Stimulated activated CD8-positive, alpha-beta memory T cell treated with anti-CD3 and anti-CD28 coated beads, Interleukin-4, amount 100 ng/mL, for 1 hour (primary cell): Measurements from ENCODE around the gene CPT1B.
"Not testable (repeated sequence)": the region's sequence is repeated elsewhere in the genome, so short reads cannot be mapped to it uniquely, and the experiment has no call there.

Source experiments
- DNase-seq, 2 donors: peaks; one replicate each; pipeline ENCODE4 v3.0.0-alpha.2; 2020; ENCODE audit warnings: low read depth in 2 of 2, low spot score in 1 of 2

The CPT1B gene

DNA sequence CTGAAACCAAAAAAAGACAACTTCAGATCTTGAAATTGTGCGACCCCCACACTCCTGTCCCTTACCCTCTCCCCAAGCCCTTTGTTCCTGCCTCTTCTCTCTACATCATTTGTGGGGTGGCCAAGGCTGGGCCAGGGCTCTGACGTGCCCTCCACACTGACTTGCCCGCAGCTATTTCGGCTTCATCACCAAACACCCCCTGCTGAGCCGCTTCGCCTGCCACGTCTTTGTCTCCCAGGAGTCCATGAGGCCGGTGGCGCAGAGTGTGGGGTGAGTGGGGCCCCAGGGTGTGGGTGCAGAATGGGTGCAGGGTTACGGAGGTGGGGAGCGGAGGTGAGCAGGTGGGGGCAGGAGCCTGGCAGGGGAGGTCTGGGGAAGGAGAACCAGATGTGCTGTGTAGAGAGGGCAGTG, 31.8 kb upstream of the CPT1B start:
- DNase-seq: no peak

GRCh38 chr22:50609599-50609998, 31.4 kb upstream of the CPT1B start:
- no peak for DNase-seq

DNA sequence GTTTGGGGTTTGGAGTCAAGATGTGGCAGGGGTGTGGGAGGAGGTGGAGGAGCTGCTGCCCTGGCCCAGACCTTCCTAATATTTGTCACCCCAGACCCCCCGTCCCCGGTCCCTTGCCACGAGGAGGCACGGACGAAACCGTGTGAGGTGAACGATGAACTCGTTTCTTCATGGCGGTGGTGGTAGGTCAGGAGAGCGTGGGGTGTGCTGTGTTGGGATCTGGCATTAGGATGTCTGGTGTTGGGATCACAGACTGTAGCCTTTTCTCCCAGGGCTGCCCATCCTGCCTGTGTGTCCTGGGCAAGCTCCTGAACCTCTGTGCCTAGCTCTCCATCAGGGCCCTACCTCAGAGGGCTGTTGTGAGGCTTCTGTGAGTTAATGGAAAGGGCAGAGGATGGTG, 30.8 kb upstream of the CPT1B start:
- DNase-seq: no peak

GRCh38 chr22:50608058-50608840, 30.0 kb upstream of the CPT1B start:
- not testable (repeated sequence) for DNase-seq

DNA sequence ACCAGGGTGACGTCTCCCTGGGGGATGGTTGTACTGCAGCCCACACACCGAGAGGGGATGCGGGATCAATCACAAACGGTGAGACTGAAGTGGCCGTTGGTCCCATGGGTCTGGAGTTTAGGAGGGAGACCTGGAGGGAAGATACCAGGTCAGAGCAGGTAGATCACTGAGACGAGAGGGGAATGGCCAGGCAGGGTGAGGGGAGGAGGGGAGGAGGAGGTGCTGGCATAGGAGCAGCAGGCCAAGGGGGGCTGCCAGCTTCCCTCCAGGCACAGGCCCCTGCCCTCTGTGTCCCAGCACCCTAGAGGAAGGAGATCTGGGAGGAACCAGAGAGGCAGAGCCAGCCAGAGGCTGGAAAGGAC, 29.4 kb upstream of the CPT1B start:
- no peak for DNase-seq

DNA sequence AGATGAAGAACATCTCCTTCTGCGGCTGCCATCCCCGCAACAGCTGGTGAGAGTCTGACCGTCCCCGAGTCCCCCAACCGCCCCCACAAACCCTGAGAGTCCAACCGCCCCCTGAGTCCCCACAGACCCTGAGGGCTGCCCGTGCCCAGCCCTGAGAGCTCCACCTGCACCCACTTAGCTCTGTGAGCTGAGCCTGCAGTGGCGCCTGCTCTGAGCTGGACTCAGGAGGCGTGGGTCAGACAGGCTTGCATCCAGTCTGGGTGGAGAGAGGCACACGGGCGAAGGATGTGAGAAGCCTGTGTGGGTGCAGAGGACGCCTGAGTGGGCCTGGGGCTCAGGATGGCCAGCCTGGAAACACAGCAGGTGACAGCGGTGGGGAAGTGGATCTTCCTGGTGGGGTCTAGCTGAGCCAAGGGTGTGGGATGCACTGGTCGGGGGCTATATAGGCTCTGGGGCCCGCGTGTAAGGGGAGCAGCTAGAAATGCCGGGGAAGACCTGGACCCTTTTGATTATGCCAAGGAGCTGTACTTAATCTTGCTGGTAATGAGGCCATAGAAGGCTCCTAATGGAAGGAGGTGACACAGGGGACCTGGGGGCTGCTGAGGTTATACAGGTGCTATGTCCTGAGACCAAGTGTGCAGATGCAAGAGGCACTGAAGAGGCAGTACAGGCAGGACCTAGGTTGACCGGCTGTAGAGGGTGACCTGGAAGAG, 28.9 kb upstream of the CPT1B start:
- no peak for DNase-seq

GRCh38 chr22:50606165-50606945, 28.1 kb upstream of the CPT1B start:
- no peak for DNase-seq

DNA sequence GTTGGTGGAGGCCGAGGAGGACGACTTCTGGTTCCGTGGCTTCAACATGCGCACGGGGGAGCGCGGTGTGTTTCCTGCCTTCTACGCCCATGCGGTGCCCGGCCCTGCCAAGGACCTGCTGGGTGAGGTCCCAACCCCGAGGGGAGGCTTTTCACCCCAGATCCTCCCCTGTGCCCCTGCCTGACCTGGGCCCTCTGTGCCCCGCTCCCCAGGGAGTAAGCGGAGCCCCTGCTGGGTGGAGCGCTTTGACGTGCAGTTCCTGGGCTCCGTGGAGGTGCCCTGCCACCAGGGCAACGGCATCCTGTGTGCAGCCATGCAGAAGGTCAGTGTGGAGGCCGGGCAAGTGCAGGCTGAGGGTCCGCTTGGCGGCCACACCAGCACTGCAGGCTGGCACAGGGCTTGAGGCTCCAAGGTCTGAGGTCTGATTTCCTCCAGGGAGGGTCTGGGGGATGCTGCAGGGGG, 27.4 kb upstream of the CPT1B start:
- no peak for DNase-seq

DNA sequence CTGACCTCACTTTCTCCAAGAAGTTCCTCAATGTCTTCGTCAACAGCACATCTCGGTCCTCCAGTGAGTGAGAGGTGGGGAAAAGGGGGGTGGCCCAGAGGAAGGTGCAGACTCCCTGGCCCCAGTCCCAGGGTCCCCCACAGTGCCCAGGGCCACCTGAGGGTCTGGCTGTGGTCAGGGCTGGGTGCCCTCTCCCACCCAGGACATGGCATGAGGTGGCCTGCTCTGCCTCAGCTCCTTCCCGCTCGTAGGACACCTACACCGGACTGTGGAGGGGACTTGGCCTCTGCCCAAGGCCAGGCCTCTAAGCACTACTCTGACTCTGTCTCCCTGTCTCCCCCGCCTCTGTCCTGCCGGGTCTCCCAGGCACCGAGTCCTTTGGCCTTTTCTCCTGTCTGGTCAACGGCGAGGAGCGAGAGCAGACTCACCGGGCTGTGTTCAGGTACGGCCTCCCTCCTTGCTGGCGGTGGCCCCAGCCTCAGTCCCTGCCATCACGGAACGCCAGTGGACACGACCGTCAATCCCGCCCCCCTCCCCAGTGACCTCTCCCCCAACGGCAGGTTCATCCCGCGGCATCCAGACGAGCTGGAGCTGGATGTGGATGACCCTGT, 26.9 kb upstream of the CPT1B start:
- DNase-seq: no peak

DNA sequence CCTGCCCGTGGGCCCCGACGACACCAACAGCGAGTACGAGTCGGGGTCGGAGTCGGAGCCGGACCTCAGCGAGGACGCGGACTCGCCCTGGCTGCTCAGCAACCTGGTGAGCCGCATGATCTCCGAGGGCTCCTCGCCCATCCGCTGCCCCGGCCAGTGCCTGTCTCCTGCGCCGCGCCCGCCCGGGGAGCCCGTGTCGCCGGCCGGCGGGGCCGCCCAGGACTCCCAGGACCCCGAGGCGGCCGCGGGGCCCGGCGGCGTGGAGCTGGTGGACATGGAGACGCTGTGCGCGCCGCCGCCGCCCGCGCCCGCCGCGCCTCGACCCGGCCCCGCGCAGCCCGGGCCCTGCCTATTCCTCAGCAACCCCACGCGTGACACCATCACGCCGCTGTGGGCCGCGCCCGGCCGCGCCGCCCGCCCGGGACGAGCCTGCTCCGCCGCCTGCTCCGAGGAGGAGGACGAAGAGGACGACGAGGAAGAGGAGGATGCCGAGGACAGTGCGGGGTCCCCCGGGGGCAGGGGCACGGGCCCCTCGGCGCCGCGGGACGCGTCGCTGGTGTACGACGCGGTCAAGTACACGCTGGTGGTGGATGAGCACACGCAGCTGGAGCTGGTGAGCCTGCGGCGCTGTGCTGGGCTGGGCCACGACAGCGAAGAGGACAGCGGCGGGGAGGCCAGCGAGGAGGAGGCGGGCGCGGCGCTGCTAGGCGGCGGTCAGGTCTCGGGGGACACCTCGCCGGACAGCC, 26.2 kb upstream of the CPT1B start:
- no peak for DNase-seq

- no peak for DNase-seq
These were observed 25.5 kb upstream of the CPT1B start for GRCh38 chr22:50603511-50604255.

DNA sequence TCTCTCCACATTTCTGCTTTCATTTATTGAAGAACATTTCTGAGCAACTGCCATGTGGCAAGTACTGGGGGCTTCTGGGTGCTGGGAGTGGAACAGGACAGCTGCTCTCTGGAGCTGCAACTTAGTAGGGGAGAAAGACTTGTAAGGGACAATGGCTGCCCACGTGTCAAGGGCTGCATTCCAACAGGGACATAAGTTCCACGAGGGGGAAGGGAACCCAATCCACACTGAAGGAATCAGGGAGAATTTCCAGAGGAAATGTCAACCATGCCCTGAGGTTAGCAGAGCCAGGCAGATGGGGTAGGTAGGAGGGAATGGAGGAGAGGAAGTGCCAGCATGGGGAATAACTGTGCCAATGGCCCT, 24.1 kb upstream of the CPT1B start:
- DNase-seq: no peak

GRCh38 chr22:50601669-50602337, 23.6 kb upstream of the CPT1B start:
- no peak for DNase-seq

- no peak for DNase-seq
These were observed 22.9 kb upstream of the CPT1B start for GRCh38 chr22:50600967-50601668.

- no peak for DNase-seq
These were observed 22.3 kb upstream of the CPT1B start, which contains the start of gene MAPK8IP2 for GRCh38 chr22:50600538-50600937. TSS of gene MAPK8IP2 (plus strand) at chr22:50600793. CDS start at chr22:50600819, 26 bp downstream.

DNA sequence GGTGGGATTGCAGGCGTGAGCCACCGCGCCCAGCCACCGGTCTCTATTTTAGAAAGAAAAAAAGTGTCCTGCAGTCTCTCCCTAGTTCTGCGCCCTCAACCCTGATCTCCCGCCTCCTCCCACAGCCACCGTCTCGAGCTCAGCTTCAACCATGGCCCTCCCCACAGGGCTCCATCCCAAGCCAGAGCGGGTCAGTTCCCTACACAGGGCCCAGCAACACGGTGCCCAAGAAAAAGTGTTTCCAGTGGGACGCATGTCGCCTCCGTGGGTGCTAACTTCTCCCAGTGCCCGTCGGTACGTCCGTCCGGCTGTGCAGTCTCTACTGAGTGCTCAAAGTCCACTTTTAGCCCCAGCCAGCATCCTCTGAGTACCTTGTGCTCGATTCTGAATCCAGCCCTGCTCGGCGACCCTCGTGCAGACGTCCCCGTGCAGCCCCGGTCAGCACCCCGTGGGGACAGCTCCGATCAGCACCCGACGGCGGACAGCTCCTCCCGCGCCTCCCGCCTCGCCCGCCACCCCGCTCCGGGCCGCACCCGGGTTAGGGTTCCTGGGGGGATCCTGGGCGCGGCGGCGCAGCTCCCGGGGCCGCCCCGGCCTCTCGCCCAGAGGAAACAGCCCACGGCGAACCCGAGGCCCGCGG, 21.7 kb upstream of the CPT1B start:
- DNase-seq: peak in 1 of 2 donors; percentile 24

DNA sequence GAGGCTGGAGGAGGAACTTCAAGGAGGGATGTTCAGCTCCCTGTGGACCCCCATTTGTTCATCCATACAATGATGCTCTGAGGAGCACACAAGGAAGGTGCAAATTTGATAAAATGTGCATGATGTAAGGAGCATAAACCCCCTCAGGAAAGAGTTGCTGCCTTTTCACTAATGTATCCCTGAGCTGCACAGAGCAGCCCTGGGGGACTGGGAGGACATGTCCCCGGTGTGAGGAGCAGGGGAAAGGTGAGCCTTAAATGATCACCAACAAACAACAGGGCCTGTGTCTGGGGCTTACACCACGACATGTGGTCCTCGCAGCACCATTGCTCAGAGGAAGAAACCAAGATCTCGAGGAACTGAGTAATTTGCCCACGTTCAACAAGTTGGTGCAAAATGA, 18.9 kb upstream of the CPT1B start:
- no peak for DNase-seq

GRCh38 chr22:50595189-50595588, 17.0 kb upstream of the CPT1B start:
- no peak for DNase-seq
